Neural cell (in vitro differentiated cells): ENCODE data around the gene TOP1. TPM values are rescaled to one million over a fixed set of nuclear protein-coding genes. Genes with fewer than 3 reads are reported as not detected.

Experiments used
- H2AFZ ChIP-seq: fragments of 200-600, 300-800 bp; sonication (generic), shearing (Covaris generic); 2 replicates; pipeline ENCODE4 v1.6.0; 2014; ENCODE audit warnings: low read depth, mild to moderate bottlenecking, antibody characterized with exemption, low read length, moderate library complexity
- H3F3A ChIP-seq: fragments of 200-600 bp; shearing (Covaris generic); 2 replicates; pipeline ENCODE4 v1.6.1; 2016; ENCODE audit warnings: mild to moderate bottlenecking, moderate library complexity, mixed read lengths, antibody characterized with exemption, low read length; ENCODE audit not compliant: insufficient read depth, poor library complexity, severe bottlenecking
- H3K27ac ChIP-seq: fragments of 200-600, 300-800 bp; sonication (generic), shearing (Covaris generic); 2 replicates; pipeline ENCODE4 v1.5.1; 2014; ENCODE audit warnings: mild to moderate bottlenecking, low read length, moderate library complexity
- H3K27me3 ChIP-seq: fragments of 300-800, 200-600 bp; sonication (generic), shearing (Covaris generic); 2 replicates; pipeline ENCODE4 v1.6.0; 2014; ENCODE audit warnings: mild to moderate bottlenecking, low read depth, low read length, moderate library complexity; ENCODE audit not compliant: insufficient read depth
- H3K36me3 ChIP-seq: fragments of 300-800, 200-600 bp; sonication (generic), shearing (Covaris generic); 2 replicates; pipeline ENCODE4 v1.5.1; 2014; ENCODE audit warnings: mild to moderate bottlenecking, antibody characterized with exemption, low read length, moderate library complexity; ENCODE audit not compliant: insufficient read depth
- H3K4me2 ChIP-seq: fragments of 300-800, 200-600 bp; sonication (generic), shearing (Covaris generic); 2 replicates; pipeline ENCODE4 v1.6.0; 2014; ENCODE audit warnings: mild to moderate bottlenecking, low read length
- H3K4me3 ChIP-seq: fragments of 300-800, 200-600 bp; sonication (generic), shearing (Covaris generic); 2 replicates; pipeline ENCODE4 v1.5.1; 2014; ENCODE audit warnings: mild to moderate bottlenecking, low read length, moderate library complexity
- H3K79me2 ChIP-seq: fragments of 200-600 bp; shearing (Covaris generic); replicated peaks from 2 replicates; pipeline ENCODE4 v1.6.0; 2014; ENCODE audit warnings: mild to moderate bottlenecking, low read length, moderate library complexity; ENCODE audit not compliant: insufficient read depth
- H3K9ac ChIP-seq: fragments of 300-800, 200-600 bp; sonication (generic), shearing (Covaris generic); 2 replicates; pipeline ENCODE4 v1.6.1; 2016; ENCODE audit warnings: mild to moderate bottlenecking, low read length, mixed read lengths
- H3K9me2 ChIP-seq: fragments of 200-600 bp; shearing (Covaris generic); 2 replicates; pipeline ENCODE4 v1.6.1; 2016; ENCODE audit warnings: mild to moderate bottlenecking, low read length, mixed read lengths; ENCODE audit not compliant: insufficient read depth
- H3K9me3 ChIP-seq: fragments of 200-600, 300-800 bp; sonication (generic), shearing (Covaris generic); 2 replicates; pipeline ENCODE4 v1.6.1; 2016; ENCODE audit warnings: mild to moderate bottlenecking, mixed run types, low read length, moderate library complexity, mixed read lengths
- H4K20me1 ChIP-seq: fragments of 200-600 bp; shearing (Covaris generic); 2 replicates; pipeline ENCODE4 v1.6.1; 2016; ENCODE audit warnings: mild to moderate bottlenecking, mixed run types; ENCODE audit not compliant: insufficient read depth
- CTCF ChIP-seq: fragments of 450-650 bp; IDR thresholded peaks from 2 replicates; pipeline ENCODE4 v1.5.1; 2014; ENCODE audit warnings: antibody characterized with exemption, mild to moderate bottlenecking, moderate library complexity; ENCODE audit not compliant: poor library complexity, severe bottlenecking
- EP300 ChIP-seq: fragments of 450-650 bp; conservative IDR thresholded peaks from 2 replicates; pipeline ENCODE4 v1.6.1; 2014; ENCODE audit warnings: antibody characterized with exemption, mild to moderate bottlenecking, moderate library complexity; ENCODE audit not compliant: poor library complexity, severe bottlenecking
- EZH2 ChIP-seq: fragments of 200-600, 300-800 bp; shearing (Covaris generic), sonication (generic); IDR thresholded peaks from 2 replicates; pipeline ENCODE4 v1.6.1; 2014; ENCODE audit warnings: antibody characterized with exemption, low read length, borderline replicate concordance, mild to moderate bottlenecking; ENCODE audit not compliant: insufficient read depth, poor library complexity, severe bottlenecking
- MXI1 ChIP-seq: fragments of 450-650 bp; conservative IDR thresholded peaks from 2 replicates; pipeline ENCODE4 v1.6.1; 2014; ENCODE audit warnings: antibody characterized with exemption, mild to moderate bottlenecking; ENCODE audit not compliant: poor library complexity, severe bottlenecking
- POLR2AphosphoS5 ChIP-seq: IDR thresholded peaks from 2 replicates; pipeline ENCODE4 v1.6.1; 2012
- RAD21 ChIP-seq: fragments of 450-650 bp; conservative IDR thresholded peaks from 2 replicates; pipeline ENCODE4 v1.6.1; 2014; ENCODE audit warnings: antibody characterized with exemption, mild to moderate bottlenecking, moderate library complexity
- SMC3 ChIP-seq: fragments of 450-650 bp; conservative IDR thresholded peaks from 2 replicates; pipeline ENCODE4 v1.6.1; 2014; ENCODE audit warnings: antibody characterized with exemption, mild to moderate bottlenecking, moderate library complexity; ENCODE audit not compliant: poor library complexity
- TAF1 ChIP-seq: IDR thresholded peaks from 2 replicates; pipeline ENCODE4 v1.6.1; 2012; ENCODE audit warnings: low read depth
- polyA plus RNA-seq: library from polyadenylated mRNA; depleted of rRNA; stranded (reverse); fragments of >200 nt; gene quantifications from 2 replicates; pipeline ENCODE4 v1.2.3, GENCODE V29; 2014
- TF ChIP-seq, protein P1 (sequence below): IDR thresholded peaks from 2 replicates; pipeline ENCODE4 v1.6.1; 2012; ENCODE audit warnings: borderline replicate concordance

Gene TOP1
- polyA plus RNA-seq, 1 donor from 2014 or later: 33.2 TPM

- Histone ChIP-seq H3F3A (no peaks in the 10 kb centered on the region), H3K9me3 (no peaks in the 10 kb centered on the region), H3K27me3 (no peaks in the 10 kb centered on the region), H3K9ac (no peak overlapping the region), H3K36me3 (peaks cover 19% of the 10 kb centered on the region), H4K20me1 (no peaks in the 10 kb centered on the region), H3K79me2 (no peaks in the 10 kb centered on the region), H3K9me2 (no peaks in the 10 kb centered on the region), H3K27ac (no peak overlapping the region), H2AFZ (no peak overlapping the region), H3K4me2 (no peak overlapping the region), H3K4me3 (no peak overlapping the region)
- TF ChIP-seq SMC3: no peak
- TF ChIP-seq RAD21: no peak
- TF ChIP-seq EZH2: no peak
- no peak for TF ChIP-seq TAF1
- TF ChIP-seq POLR2AphosphoS5: no peak
- no peak for TF ChIP-seq MXI1
- TF ChIP-seq, protein P1, sequence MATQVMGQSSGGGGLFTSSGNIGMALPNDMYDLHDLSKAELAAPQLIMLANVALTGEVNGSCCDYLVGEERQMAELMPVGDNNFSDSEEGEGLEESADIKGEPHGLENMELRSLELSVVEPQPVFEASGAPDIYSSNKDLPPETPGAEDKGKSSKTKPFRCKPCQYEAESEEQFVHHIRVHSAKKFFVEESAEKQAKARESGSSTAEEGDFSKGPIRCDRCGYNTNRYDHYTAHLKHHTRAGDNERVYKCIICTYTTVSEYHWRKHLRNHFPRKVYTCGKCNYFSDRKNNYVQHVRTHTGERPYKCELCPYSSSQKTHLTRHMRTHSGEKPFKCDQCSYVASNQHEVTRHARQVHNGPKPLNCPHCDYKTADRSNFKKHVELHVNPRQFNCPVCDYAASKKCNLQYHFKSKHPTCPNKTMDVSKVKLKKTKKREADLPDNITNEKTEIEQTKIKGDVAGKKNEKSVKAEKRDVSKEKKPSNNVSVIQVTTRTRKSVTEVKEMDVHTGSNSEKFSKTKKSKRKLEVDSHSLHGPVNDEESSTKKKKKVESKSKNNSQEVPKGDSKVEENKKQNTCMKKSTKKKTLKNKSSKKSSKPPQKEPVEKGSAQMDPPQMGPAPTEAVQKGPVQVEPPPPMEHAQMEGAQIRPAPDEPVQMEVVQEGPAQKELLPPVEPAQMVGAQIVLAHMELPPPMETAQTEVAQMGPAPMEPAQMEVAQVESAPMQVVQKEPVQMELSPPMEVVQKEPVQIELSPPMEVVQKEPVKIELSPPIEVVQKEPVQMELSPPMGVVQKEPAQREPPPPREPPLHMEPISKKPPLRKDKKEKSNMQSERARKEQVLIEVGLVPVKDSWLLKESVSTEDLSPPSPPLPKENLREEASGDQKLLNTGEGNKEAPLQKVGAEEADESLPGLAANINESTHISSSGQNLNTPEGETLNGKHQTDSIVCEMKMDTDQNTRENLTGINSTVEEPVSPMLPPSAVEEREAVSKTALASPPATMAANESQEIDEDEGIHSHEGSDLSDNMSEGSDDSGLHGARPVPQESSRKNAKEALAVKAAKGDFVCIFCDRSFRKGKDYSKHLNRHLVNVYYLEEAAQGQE: no peak
- no peak for TF ChIP-seq EP300
- no peak for TF ChIP-seq CTCF
Observed at GRCh38 chr20:41087325-41087685, 58.7 kb downstream of the TOP1 start.

GRCh38 chr20:41087777-41088176 is 59.2 kb downstream of the TOP1 start:
- Histone ChIP-seq H2AFZ (no peak overlapping the region), H3K9me2 (no peaks in the 10 kb centered on the region), H3K4me2 (no peak overlapping the region), H3K27ac (no peak overlapping the region), H3K4me3 (no peak overlapping the region), H3F3A (no peaks in the 10 kb centered on the region), H3K36me3 (peaks cover 19% of the 10 kb centered on the region), H3K27me3 (no peaks in the 10 kb centered on the region), H3K79me2 (no peaks in the 10 kb centered on the region), H3K9ac (no peak overlapping the region), H4K20me1 (no peaks in the 10 kb centered on the region), H3K9me3 (no peaks in the 10 kb centered on the region)
- TF ChIP-seq, protein P1: no peak
- TF ChIP-seq EP300 (no peak), SMC3 (no peak), MXI1 (no peak)
